Measurements from ENCODE around the gene APEH.

DNA sequence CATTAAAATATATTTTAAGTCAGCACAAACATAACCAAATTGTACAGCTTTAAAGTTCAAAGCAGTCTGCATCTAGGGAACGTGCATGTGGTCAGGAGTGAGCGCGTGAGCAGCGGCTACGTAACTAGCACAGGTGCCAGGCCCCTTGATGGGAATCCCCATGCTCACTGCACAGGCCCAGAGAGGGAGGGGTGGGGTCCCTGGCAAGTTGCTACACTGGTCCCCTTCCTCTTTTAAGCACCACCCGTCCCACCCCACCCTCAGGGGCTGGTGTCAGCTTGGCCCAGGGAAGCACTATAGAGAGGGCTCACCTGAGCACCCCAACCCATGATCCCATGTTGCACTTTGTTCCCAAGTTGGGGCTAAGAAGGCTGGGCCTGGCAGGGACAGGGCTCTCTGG is 50.4 kb downstream of the APEH start:
- TF ChIP-seq, protein P1, sequence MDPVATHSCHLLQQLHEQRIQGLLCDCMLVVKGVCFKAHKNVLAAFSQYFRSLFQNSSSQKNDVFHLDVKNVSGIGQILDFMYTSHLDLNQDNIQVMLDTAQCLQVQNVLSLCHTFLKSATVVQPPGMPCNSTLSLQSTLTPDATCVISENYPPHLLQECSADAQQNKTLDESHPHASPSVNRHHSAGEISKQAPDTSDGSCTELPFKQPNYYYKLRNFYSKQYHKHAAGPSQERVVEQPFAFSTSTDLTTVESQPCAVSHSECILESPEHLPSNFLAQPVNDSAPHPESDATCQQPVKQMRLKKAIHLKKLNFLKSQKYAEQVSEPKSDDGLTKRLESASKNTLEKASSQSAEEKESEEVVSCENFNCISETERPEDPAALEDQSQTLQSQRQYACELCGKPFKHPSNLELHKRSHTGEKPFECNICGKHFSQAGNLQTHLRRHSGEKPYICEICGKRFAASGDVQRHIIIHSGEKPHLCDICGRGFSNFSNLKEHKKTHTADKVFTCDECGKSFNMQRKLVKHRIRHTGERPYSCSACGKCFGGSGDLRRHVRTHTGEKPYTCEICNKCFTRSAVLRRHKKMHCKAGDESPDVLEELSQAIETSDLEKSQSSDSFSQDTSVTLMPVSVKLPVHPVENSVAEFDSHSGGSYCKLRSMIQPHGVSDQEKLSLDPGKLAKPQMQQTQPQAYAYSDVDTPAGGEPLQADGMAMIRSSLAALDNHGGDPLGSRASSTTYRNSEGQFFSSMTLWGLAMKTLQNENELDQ (tag by site-specific recombination; IDR thresholded peaks at IDR 0.05; ENCODE audit: low read depth) = no peak
- TF ChIP-seq, protein P2, sequence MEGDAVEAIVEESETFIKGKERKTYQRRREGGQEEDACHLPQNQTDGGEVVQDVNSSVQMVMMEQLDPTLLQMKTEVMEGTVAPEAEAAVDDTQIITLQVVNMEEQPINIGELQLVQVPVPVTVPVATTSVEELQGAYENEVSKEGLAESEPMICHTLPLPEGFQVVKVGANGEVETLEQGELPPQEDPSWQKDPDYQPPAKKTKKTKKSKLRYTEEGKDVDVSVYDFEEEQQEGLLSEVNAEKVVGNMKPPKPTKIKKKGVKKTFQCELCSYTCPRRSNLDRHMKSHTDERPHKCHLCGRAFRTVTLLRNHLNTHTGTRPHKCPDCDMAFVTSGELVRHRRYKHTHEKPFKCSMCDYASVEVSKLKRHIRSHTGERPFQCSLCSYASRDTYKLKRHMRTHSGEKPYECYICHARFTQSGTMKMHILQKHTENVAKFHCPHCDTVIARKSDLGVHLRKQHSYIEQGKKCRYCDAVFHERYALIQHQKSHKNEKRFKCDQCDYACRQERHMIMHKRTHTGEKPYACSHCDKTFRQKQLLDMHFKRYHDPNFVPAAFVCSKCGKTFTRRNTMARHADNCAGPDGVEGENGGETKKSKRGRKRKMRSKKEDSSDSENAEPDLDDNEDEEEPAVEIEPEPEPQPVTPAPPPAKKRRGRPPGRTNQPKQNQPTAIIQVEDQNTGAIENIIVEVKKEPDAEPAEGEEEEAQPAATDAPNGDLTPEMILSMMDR (tag by site-specific recombination; IDR thresholded peaks at IDR 0.05) = no peak
- no peak for TF ChIP-seq ZNF121 (tag by site-specific recombination; IDR thresholded peaks at IDR 0.05)
- no peak for TF ChIP-seq BCL11B (tag by site-specific recombination; IDR thresholded peaks at IDR 0.05; ENCODE audit: low read depth)
